ENCODE results near the gene ATRX.

GRCh38 chrX:77793946-77794345 is 7.9 kb upstream of the ATRX start:
- TF ChIP-seq CTCF (IDR thresholded peaks at IDR 0.05; ENCODE audit: borderline replicate concordance, extremely low read depth, low read length, poor library complexity, severe bottlenecking) (no peak), EZH2 (IDR thresholded peaks at IDR 0.05; ENCODE audit: borderline replicate concordance, low read depth, low read length, severe bottlenecking) (no peak)

Data from DND-41 (cell line).